Activated T-cell treated with anti-CD3 and anti-CD28 coated beads for 24 hours (primary cell): Measurements from ENCODE around the gene DTX3L.

Source experiments
- DNase-seq: peaks from one replicate; pipeline ENCODE4 v3.0.0-alpha.2; 2020; ENCODE audit warnings: low read depth

The DTX3L gene

GRCh38 chr3:122564155-122564912 lies at the start of gene DTX3L, which contains the start of gene PARP9:
Gene DTX3L (plus strand): TSS chr3:122564338. CDS start chr3:122564427, 89 bp downstream.
Gene PARP9 (minus strand): TSS chr3:122564300. CDS start chr3:122559620, 4,680 bp downstream.
- peak; percentile 53 for DNase-seq

- no peak for DNase-seq
These were observed 49.1 kb upstream of the DTX3L start for GRCh38 chr3:122515020-122515468.

- DNase-seq, result no peak
These were observed 48.3 kb upstream of the DTX3L start for GRCh38 chr3:122515870-122516269.

DNA sequence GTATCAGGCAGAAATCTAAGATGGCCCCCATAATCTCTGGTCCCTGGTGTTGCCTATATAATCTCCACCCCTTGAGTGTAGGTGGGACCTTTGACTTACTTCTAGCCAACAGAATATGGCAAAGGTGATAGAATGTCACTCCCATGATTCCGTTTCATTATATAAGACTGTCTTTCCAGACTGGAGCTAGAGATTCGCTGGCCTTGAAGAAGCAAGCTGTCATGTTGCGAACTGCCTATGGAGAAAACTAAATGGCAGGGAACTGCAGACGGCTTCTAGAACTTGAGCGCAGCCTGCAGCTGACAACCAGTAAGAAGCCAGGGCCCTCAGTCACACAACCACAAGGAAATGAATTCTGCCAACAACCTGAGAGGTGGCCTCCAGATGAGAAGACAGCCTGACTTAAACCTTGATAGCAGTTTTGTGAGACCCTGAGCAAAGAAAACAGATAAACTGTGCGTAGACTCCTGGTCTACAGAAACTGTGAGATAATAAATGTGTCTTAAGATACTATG lies 47.2 kb upstream of the DTX3L start:
- DNase-seq, result no peak

DNA sequence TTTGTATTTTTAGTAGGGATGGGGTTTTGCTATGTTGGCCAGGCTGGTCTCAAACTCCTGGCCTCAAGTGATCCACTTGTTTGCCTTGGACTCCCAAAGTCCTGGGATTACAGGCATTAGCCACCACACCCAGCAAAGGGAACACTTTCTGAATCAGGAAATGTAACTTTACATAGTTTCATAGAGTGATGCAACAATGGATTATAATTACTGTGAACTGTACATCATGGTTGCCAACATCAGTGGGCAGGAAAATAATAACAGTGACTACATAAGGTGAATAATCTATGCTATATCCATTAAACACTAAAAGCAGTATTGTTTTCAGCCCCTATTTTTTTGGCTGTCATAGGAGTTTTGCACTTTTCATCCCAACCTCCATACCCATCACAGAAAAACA lies 44.4 kb upstream of the DTX3L start:
- DNase-seq, result no peak

DNA sequence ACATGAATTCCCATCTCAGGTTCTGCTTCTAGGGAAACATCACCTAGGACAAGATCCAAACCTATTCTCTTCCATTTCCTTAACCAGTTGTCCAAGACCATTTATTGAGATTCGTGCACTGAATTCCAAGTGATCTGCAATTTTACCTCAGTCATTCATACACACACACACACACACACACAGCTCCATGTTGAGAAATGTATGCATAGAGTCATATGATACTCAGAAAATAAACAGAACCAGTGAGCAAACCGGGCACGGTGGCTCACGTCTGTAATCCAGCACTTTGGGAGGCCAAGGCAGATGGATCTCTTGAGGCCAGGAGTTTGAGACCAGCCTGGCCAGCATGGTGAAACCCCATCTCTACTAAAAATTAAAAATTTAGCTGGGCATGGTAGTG lies 43.3 kb upstream of the DTX3L start:
- DNase-seq, result no peak

DNA sequence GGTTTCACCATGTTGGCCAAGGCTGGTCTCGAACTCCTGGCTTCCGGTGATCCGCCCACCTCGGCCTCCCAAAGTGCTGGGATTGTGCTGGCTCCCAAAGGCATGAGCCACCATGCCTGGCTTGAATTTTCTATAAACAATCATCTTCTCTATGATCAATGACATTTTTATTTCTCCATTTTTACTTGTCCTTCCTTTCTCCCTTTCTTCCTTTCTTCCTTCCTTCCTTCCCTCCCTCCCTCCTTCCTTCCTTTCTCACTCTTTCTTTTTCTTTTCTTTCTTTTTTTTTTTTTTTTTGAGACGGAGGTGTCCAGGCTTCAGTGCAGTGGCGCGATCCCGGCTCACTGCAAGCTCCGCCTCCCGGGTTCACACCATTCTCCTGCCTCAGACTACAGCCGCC lies 40.8 kb upstream of the DTX3L start:
- no peak for DNase-seq

GRCh38 chr3:122530164-122530563 lies 34.0 kb upstream of the DTX3L start:
- no peak for DNase-seq

- no peak for DNase-seq
These were observed 30.7 kb upstream of the DTX3L start for GRCh38 chr3:122533480-122533879.

- DNase-seq, result peak; percentile 31
These were observed 30.2 kb upstream of the DTX3L start for GRCh38 chr3:122533931-122534334.

- no peak for DNase-seq
These were observed 28.0 kb upstream of the DTX3L start for GRCh38 chr3:122535964-122536631.

- no peak for DNase-seq
These were observed 27.5 kb upstream of the DTX3L start for GRCh38 chr3:122536632-122537001.

DNA sequence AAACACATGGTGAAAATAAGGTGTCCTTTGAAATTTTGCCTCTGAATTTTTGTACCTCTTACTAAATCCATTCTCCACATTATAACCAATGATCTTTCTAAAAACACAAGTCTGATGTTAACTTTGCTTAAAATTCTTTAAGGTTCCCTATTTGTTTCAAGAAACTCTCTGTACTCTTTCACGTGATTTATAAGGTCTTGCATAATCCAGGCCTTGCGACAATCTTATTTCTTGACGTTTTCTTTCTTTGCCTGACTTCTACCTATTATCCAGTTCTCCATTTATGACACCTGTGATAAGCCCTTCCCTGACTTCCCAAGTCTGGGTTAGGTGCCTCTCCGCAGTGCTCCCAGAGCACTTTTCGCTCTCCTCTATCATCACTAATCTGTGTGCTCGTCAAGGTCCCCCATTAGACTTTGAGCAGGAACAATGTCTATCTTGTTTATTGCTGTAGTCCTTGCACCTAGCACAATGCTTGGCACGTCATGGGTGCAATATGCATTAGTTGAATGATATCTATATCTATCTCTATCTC lies 25.1 kb upstream of the DTX3L start:
- no peak for DNase-seq

DNA sequence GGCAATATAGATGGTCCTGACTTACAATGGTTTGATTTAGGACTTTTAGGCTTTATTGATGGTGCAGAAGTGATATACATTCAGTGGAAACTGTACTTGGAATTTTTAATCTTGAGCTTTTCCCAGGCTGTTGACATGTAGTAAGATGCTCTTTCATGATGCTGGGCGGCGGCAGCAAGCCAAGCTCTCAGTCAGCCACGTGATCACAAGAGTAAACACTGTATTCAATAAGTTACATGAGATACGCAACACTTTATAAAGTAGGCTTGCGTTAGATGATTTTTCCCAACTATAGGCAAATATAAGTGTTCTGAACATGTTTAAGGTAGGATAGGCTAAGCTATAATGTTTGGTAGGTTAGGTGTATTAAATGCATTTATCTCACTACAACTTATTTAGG lies 18.0 kb upstream of the DTX3L start:
- DNase-seq, result no peak

DNA sequence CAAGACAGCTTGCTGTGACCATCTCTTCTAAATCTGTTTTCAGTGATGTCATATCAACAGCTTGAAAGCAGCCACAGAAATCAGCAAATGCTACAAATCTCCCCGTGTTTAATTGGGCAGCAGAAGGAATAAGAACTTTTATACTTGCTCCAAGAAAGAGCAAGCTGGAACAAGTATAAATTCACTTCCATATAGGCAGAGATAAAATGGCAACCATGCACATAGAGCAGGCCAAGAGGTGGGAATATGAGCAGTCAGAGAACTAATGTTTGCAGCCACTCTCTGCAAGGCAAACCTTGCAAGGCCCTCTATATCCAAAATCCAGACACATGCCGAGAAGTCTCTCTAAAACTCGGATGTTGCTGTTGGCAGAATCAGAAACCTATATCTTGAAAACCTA lies 16.1 kb upstream of the DTX3L start:
- no peak for DNase-seq

DNA sequence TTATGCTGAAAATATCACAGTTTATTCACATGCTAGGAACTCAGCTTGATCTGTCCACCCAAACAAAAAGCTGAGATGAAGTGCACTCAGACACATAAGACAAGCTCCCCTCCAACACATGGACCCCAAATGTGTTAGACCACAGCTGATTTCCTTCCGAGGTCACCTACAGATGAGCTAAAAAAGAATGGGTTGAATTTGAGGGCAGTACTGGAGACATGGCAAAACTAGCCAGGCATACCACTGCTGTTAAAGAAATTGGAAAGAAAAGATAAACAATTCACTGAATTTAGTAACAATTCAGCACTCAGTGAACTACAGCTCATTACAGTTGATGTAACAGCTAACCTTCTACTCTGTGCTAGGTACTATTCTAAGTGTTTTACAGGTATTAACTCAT lies 15.5 kb upstream of the DTX3L start:
- no peak for DNase-seq

DNA sequence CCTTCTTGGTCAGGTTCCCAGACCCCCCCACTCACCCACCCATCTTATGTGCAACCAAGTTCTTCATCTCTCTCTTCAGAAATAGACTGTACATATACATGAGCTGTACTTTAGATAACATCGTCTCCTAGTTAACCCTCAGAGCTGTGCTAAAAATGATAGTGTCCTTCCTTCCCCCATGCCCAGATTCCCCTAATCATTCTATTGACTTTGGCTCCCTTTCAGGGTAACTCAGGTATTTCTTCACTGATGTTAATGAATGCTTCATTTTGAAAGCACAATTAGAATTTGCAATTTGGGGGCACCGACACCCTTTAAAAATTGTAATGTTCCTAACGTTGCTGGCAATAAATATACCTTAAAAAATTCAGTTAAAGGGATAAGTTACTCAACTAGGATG lies 11.0 kb upstream of the DTX3L start:
- DNase-seq, result no peak

DNA sequence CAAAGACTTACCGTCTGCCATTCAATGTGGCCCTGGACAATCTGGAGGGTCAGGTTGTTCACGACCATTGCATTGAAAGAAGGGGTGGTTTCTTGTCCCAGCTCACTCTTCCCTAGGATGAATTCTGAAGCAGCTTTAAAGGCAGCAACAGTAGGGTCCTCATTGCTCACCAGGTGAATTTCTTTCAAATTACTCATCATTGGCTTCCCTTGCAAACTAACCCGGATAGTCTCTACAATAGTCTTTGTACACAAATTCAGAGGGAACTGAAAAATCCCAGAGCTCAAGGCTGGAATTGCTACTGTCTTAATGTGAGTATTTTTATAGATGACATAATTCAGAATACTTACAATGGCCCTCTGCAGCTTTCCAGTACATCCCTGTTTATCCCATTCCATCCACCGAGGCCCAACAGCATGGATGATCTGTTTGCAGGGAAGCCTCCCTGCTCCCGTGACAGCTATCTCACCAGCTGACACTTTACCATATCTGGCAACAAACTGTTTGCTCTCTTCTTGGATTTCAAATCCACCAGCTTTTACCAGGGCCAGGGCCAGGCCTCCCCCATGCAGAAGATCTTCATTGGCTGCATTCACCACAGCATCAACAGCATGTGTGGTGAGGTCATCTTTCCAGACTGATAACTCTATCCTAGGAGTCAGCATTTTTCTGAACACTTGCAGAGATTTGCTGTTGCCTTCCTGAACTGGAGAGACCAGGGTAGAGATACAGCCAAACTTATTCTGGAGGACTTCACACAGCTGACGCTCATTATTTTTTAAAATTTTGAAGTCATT lies 8.7 kb upstream of the DTX3L start:
- no peak for DNase-seq

- DNase-seq, result no peak
These were observed 6.8 kb upstream of the DTX3L start for GRCh38 chr3:122557356-122557755.

DNA sequence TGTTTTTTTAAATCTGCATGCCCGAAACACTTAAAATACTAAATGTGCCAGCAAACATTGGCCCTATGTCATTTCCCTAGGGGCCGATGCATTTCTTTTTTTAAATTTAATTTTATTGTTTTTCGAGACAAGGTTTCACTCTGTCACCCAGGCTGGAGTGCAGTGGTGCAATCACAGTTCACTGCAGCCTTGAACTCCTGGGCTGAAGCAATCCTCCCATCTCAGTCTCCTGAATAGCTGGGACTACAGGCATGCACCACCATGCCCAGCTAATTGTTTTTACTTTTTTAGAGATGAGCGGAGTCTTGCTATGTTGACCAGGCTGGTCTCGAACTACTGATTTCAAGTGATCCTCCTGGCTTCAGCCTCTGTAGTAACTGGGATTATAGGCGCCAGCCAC lies 5.5 kb upstream of the DTX3L start:
- no peak for DNase-seq

GRCh38 chr3:122559906-122560305 lies 4.2 kb upstream of the DTX3L start:
- DNase-seq, result no peak

DNA sequence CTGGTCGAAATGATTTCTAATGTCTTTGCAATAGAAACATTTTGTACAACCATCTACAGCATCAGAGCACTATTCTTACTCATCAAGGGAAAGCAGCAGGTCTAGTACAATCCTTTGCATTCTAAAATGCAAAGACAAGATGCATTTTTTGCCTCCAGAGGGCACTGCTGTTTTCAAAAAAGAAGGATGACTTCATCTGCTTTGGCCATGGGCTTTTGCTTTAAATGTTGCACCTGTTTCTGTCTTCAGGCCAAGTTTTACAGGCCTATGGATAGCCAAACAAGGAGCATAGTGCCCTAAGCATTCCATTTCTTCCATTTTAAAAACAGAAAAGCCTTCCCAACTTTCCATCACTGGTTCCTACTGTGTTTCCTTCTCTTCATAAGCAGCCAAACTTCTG lies 3.5 kb upstream of the DTX3L start:
- peak; percentile 52 for DNase-seq
